MG63 (cell line): Measurements from ENCODE around the gene FOXC2. TPM values are rescaled to one million over a fixed set of nuclear protein-coding genes. Genes with fewer than 3 reads are reported as not detected.

Experiments used
- DNase-seq: peaks from one replicate; pipeline ENCODE4 v3.0.0-alpha.2; 2020
- H3K27me3 ChIP-seq: fragments of 250-450 bp; sonication (Bioruptor Pico); 2 replicates; pipeline ENCODE4 v1.5.1; 2020; ENCODE audit warnings: mild to moderate bottlenecking, moderate library complexity
- H3K36me3 ChIP-seq: fragments of 250-450 bp; sonication (Bioruptor Pico); 2 replicates; pipeline ENCODE4 v1.5.1; 2020; ENCODE audit warnings: mild to moderate bottlenecking, moderate library complexity
- H3K4me3 ChIP-seq: fragments of 250-450 bp; sonication (Bioruptor Pico); 2 replicates; pipeline ENCODE4 v1.5.1; 2020; ENCODE audit warnings: mild to moderate bottlenecking, moderate library complexity
- H3K9me3 ChIP-seq: fragments of 250-450 bp; sonication (Bioruptor Pico); 2 replicates; pipeline ENCODE4 v1.5.1; 2020; ENCODE audit warnings: mild to moderate bottlenecking, moderate library complexity
- total RNA-seq: library from RNA; depleted of rRNA; stranded (reverse); fragments of >200 nt; shearing (Covaris generic); gene quantifications from 2 replicates; pipeline ENCODE4 v1.2.3, GENCODE V29; 2014; ENCODE audit warnings: low replicate concordance; rRNA removed

FOXC2 gene
- total RNA-seq, result 4.6 and 7.1 TPM in 2 replicates

DNA sequence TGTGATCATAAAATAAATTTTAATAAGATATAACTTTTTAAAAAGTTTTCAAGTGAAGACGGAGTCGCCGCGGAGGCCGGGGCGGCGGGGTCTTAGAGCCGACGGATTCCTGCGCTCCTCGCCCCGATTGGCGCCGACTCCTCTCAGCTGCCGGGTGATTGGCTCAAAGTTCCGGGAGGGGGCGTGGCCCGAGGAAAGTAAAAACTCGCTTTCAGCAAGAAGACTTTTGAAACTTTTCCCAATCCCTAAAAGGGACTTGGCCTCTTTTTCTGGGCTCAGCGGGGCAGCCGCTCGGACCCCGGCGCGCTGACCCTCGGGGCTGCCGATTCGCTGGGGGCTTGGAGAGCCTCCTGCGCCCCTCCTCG is at the start of gene FOXC2:
Gene FOXC2, plus strand, starts transcription at position 229 of the 365 bp plus-strand sequence. CDS start 507 bp downstream, outside the sequence.
- Histone ChIP-seq H3K27me3 (peaks cover 7% of the 10 kb centered on the region; the same call in 1 of the 2 replicates), H3K36me3 (peaks cover 15% of the 10 kb centered on the region), H3K9me3 (no peaks in the 10 kb centered on the region), H3K4me3 (peak within 1 kb of the TSS; percentile 75)
- peak; percentile 100 for DNase-seq

DNA sequence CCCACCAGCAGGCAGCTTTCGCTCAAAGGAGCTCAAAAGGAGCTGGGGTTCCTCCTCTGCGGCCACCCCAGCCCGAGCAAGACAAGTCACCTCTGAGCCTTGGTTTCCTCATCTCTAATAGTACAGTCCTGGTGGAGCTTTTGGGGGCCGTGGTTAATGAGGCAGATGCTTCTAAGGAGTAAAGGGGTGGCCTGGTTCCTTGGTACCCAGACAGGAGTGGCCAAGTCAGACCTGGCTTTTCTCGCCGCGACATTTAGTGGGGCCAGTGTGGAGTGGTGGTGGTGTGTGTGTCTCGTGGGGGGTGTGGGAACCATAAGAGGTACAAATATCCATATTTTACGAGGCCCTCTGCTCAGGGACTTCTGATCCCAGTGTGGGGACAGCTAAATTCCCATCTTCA is 49.6 kb upstream of the FOXC2 start:
- DNase-seq, result peak; percentile 22
- no peak overlapping the region for H3K4me3 ChIP-seq

DNA sequence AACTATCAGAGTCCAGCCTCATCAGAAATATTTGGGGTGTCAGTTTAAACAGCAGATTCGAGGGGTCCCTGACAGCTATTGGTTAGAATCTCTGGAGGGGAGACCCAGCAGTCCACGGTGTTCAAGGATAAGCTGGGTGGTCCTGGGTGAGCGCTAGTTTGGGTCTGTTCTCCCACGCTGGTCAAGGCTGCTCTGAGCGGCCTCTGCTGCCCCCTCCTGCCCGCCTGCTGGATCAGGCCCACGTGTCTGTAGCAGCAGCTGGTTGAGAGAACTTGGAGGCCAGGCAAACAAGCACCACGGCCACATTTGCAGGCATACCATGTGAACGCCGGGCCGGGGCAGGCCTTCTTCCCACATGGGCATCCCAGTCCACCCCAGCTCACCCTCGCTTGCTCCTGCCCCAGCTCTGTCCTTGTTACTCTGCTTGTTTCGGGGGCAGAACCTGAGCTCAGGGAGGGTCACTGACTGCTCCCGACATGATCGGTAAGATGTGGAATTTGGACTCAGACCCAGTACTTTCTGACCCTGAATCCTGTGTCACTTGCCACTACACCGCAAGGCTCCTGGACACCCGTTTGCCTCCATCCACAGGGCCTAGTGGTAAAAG is 48.9 kb upstream of the FOXC2 start:
- peak; percentile 95 for DNase-seq
- Histone ChIP-seq H3K36me3 (peaks cover 48% of the 10 kb centered on the region), H3K9me3 (no peaks in the 10 kb centered on the region), H3K4me3 (no peak overlapping the region), H3K27me3 (no peaks in the 10 kb centered on the region)

More for the DNA sequence above, 49.6 kb upstream of the FOXC2 start:
- Histone ChIP-seq H3K9me3 (no peaks in the 10 kb centered on the region), H3K36me3 (peaks cover 56% of the 10 kb centered on the region), H3K27me3 (no peaks in the 10 kb centered on the region)

DNA sequence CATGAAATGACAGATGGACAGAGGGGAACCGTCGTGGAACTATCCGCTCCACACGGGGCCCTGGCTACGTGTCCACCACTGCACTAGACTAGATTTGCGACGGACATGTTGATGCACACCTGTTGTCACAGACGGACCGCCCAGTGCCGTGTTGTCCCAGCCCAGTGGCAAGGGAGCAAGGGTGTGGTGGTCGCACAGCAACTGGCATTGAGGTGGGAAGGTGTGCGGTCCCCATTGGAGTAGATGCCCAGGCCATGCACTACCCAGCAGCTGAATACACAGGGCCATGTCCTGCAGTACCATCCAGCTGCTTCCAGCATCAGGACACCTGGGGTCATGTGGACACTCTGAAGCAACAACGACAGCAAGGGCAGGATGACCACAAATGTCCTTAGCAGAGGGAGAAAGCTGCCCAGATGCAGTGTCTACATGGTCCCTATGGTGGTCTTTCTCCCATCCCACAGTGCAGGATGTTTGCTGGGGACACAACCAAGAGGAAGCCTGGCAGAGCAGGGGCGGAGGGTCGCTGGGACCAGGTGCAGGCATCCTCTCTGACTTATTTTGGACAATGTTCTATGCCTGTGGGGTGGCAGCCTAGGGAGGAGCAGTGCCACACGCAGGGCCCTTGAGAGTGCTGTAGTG is 47.5 kb upstream of the FOXC2 start:
- DNase-seq, result no peak
- Histone ChIP-seq H3K36me3 (peaks cover 35% of the 10 kb centered on the region), H3K4me3 (no peak overlapping the region), H3K27me3 (no peaks in the 10 kb centered on the region), H3K9me3 (no peaks in the 10 kb centered on the region)

DNA sequence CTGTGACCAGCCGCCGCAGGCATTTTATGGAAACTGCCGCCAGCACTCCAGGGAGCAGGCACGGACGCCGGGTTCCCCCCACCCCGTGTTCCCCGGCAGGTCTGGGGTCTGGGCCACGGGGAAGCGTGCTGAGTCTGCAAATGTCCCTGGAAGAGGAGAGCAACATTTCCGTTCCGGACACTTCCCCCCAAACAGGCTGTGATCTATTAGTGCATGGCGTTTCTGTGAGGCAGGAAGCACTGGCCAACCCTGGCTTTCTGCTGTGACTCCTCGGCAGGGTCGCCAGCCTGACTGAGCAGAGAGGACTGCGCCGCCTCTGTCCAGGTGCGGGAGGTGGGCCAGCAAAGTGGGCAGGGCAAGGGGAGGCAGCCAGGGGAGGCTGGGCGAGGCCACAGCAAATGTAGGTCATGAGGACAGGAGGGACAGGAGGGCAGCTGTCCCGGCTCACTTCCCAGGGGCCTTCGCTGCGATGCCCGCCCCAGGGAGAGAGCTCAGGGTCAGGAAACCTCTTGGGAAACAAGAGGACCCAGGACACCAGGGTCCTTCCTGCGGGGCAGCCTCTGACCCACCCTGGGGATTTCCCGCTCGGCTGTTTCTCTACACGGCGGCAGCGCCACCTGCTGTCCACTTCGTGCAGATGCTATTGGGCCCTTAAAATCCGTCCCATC is 46.8 kb upstream of the FOXC2 start:
- Histone ChIP-seq H3K4me3 (peak overlapping the region; percentile 32), H3K9me3 (no peaks in the 10 kb centered on the region), H3K27me3 (no peaks in the 10 kb centered on the region), H3K36me3 (peaks cover 28% of the 10 kb centered on the region)
- DNase-seq, result peak; percentile 86

DNA sequence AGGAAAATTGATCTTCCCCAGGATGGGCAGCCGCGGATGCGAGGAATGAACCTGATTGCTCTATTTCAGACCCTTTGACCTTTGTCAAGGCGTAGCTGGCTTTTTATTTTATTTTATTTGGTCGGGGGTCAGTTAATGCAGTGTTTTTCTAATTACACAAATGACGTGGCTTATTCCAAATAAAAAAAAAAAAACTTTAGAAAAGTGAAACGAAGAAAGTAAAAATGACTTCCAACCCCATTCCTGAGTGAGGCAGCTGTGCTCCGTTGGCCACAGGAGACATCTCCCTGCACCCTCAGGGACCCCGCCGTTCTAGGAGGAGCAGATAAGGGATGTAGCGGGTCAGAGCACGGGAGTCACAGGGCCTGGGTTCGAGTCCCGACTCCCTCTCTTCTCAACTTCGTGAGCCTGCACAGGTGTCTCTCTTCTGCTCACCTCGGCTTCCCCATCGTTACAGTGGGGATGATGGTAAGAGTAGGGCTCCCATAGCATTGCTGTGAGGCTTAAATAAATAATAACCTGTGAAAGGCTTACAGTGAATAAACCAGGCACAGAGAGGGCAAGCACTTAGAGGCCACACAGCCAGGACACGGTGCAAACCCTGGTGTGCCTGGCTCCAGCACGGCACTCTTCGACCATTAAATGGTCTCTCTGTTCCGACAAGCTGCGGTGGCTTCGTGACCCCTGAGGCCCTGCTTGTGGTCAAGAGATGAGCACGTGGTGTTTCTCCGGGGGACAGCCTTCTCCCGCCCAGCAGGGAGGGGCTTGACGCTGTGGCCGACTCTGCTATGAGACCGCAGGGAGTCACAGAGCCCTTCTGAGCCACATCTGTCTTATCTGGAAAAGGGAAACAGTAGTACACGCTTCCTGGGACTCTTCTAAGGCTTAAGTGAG is 46.1 kb upstream of the FOXC2 start:
- H3K27me3 ChIP-seq, result no peaks in the 10 kb centered on the region
- DNase-seq, result no peak

DNA sequence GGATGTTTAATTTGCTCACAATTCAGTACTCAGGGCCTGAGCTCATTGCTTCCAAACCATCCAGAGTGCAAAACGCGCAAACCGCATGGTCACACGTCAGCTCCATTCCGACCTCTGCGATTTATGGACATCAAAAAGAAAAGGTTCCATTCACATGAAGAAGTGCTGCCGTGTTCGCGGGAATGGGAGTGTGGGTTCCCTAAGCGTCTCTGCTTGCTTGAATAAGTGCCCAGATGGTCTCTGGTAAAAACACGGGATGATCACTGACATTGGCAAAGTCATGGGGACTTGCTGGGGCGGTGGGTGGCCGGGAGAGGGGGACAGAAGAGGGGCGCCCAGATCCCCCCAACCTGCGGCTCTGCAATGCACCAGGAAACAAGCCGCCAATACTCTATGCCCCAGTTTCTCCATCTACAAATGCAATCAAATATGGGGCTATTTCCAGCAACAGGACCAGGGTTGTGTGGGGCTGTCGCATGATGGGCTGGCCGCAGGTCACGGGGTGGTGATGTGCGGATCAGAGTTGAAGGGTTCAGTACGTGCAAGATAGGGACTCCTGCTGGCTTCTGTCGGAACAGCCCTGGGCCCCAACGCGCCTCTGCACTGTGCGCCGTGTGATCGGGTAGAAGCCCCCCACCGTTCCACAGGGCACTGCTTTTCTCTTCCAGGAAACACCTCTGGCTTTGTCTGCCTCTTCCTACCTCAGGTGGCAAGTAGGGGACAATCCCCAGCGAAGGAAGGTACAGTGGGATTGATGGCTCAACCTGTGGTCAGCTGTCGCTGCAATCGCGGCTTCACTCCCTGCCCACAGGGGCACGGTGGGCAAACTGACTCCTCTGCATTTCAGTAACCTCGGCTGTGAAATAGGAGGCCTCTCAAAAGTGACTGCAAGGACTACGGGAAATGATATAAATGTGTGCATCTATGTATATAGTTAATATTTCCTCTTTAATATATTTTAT is 45.1 kb upstream of the FOXC2 start:
- Histone ChIP-seq H3K36me3 (peaks cover 11% of the 10 kb centered on the region), H3K9me3 (no peaks in the 10 kb centered on the region), H3K27me3 (no peaks in the 10 kb centered on the region), H3K4me3 (no peak overlapping the region)
- DNase-seq, result no peak

More for the DNA sequence above, 46.1 kb upstream of the FOXC2 start:
- no peaks in the 10 kb centered on the region for H3K9me3 ChIP-seq
- peaks cover 20% of the 10 kb centered on the region for H3K36me3 ChIP-seq
- H3K4me3 ChIP-seq, result peak overlapping the region; percentile 32

DNA sequence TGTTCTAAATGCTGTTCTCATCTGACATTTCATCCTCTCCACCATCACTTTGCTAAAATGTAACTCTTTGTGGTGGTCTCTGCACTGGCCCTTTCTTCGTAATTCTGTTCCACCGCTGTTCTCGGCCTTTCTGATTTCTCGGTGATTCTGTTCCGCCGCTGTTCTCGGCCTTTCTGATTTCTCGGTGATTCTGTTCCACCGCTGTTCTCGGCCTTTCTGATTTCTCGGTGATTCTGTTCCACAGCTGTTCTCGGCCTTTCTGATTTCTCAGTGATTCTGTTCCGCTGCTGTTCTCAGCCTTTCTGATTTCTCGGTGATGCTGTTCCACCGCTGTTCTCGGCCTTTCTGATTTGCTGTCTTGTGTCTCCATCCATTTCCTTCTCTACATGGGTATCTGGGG is 44.0 kb upstream of the FOXC2 start:
- Histone ChIP-seq H3K36me3 (0 out of 2 replicates have a peak, but pooled peaks cover 4% of the 10 kb centered on the region), H3K4me3 (no peak overlapping the region), H3K27me3 (no peaks in the 10 kb centered on the region), H3K9me3 (no peaks in the 10 kb centered on the region)
- no peak for DNase-seq

DNA sequence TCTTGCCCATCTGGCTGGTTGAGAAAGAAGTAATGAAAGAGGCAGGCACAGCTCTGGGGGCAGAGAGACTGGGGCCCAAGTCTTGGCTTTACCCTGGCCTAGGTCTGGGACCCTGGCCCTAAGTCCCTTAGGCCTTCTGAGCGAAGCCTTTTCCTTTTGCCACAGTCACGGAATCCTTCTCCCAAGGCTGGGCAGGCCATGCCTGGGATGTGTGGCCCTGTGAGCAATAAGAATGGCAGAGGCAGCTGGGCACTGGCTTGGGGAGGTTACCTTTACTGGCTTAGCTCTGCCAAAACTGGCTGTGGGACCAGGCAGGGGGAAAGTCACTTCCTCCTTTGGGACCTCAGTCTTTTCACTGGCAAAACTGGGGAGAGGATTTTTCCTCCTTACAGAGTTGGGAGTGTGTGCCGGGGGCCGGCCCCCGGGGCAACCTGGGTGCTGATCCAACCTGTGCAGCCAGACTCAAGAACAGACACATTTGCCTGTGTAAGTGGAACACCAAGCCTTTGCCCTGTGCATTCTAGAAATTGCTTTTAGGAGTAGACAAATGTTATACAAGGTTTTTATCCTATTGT is 43.4 kb upstream of the FOXC2 start:
- Histone ChIP-seq H3K9me3 (no peaks in the 10 kb centered on the region), H3K36me3 (peaks cover 8% of the 10 kb centered on the region), H3K4me3 (no peak overlapping the region), H3K27me3 (no peaks in the 10 kb centered on the region)
- peak; percentile 2 for DNase-seq

DNA sequence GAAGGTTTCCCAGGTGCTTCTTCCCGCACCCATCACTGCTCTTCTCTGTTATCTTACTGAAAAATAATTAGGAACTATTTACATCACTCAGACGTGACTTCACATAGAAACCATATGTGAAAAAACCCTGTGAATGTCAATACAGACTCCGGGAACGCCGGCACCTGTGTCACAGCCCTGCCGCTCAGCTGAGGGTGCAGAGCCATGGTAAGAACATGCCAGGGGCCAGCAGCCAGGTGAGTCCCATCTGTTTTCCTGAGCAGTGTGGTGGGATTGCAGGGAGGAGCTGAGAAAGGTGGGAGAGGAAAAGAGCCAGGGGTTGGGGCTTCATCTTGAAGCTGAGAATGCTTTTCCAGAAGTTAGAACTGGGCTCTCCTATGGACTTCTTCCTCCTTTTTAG is 42.6 kb upstream of the FOXC2 start:
- H3K9me3 ChIP-seq, result no peaks in the 10 kb centered on the region
- peaks cover 16% of the 10 kb centered on the region for H3K36me3 ChIP-seq
- peak; percentile 3 for DNase-seq
- H3K4me3 ChIP-seq, result no peak overlapping the region
- no peaks in the 10 kb centered on the region for H3K27me3 ChIP-seq

DNA sequence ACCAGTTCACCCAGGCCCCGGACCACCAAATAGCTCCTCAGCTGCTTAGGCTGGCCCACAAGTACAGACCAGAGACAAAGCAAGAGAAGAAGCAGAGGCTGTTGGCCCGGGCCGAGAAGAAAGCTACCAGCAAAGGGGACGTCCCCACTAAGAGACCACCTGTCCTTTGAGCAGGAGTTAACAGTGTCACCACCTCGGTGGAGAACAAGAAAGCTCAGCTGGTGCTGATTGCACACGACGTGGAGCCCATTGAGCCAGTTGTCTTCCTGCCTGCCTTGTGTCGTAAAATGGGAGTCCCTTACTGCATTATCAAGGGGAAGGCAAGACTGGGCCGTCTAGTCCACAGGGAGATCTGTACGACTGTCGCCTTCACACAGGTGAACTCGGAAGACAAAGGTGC is 40.9 kb upstream of the FOXC2 start:
- H3K27me3 ChIP-seq, result no peaks in the 10 kb centered on the region
- no peaks in the 10 kb centered on the region; the same call in 1 of the 2 replicates for H3K9me3 ChIP-seq
- H3K4me3 ChIP-seq, result no peak overlapping the region
- peak; percentile 3 for DNase-seq
- H3K36me3 ChIP-seq, result peaks cover 33% of the 10 kb centered on the region

DNA sequence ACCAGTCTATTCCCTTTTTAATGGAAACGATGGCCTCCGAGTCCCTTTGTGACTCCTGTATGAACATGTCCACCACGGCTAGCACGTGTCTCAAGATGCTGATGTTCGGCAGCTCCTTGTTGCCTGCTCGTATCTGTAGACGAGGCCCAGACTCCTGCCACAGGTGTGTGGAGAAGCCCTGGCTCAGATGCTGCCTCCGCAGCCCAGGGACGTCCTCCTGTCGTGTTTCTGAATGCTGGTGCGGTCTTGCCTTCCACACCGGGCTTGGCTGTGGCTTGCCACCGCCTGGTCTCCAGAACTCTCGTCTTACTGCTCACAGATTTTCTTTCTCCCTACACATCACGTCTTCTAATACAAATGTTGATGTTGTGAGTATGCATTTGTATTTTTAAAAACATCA is 39.3 kb upstream of the FOXC2 start:
- Histone ChIP-seq H3K9me3 (no peaks in the 10 kb centered on the region; the same call in 1 of the 2 replicates), H3K27me3 (no peaks in the 10 kb centered on the region), H3K4me3 (no peak overlapping the region), H3K36me3 (peaks cover 43% of the 10 kb centered on the region)
- DNase-seq, result no peak

DNA sequence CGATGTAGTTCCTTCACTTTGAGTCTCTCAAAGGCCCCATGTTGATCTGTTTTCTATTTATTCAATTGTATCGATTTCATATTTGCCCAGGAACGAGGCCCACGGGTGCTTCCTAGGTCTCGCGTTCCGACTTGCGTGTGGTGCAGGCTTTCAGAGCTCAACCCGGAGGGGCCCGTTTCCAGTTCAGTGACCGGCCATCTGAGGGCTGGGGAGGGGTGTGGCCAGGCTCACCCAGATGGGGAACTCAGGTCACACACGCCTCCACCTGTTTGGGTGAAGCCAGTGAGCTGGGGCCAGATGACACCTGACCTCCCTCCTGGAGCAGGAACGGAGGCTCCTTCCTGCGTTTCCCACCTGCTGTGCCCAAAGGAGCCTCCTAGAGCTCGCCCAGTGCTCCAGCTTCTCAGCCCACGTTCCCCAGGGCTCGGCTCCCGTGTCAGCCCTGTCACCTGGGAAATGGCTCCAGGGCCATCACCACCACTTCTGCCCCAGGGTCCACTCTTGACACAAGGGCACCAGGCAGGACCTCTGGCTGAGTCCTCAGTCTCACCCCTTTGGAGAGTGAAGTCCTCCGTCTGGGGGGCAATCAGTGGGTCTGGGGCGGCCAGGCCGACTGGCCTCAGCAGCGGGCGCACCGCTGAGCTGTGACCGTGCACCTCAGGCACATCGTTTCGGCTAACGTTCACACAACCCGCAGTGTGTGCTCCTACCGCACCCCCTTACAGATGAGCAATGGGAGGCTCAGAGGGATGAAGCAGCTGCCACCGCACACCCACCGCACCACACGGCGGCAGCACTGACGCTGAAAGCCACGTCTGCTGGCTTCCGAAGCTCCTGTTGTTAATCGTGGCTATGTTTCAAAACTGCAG is 38.3 kb upstream of the FOXC2 start:
- H3K27me3 ChIP-seq, result no peaks in the 10 kb centered on the region
- no peaks in the 10 kb centered on the region; the same call in 1 of the 2 replicates for H3K9me3 ChIP-seq
- H3K36me3 ChIP-seq, result peaks cover 53% of the 10 kb centered on the region
- H3K4me3 ChIP-seq, result no peak overlapping the region
- no peak for DNase-seq

DNA sequence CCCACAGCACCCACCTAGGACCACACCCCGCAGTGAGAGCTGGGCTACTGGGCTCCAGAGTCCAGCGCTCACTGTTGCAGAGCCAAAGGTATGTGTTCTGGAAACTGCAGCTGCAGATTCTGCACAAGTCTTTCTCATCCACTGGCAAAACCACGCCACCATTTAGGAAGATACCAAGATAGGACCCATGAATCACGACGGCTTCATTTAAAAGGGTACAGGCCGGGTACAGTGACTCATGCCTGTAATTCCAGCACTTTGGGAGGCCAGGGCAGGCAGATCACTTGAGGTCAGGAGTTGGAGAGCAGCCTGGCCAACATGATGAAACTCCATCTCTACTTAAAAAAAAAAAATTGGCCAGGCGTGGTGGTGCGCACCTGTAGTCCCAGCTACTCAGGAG is 37.5 kb upstream of the FOXC2 start:
- DNase-seq, result peak; percentile 88
- Histone ChIP-seq H3K4me3 (no peak overlapping the region), H3K9me3 (no peaks in the 10 kb centered on the region; the same call in 1 of the 2 replicates), H3K36me3 (peaks cover 61% of the 10 kb centered on the region), H3K27me3 (no peaks in the 10 kb centered on the region)
